NCI-H69 (cell line): ENCODE data around the gene TRIM67.
"Not testable (repeated sequence)": the region's sequence is repeated elsewhere in the genome, so short reads cannot be mapped to it uniquely, and the experiment has no call there.

Source experiments
- DNase-seq: peaks from one replicate; lab custom pipeline; 2025; lab: John Stamatoyannopoulos, UW

The TRIM67 gene

DNA sequence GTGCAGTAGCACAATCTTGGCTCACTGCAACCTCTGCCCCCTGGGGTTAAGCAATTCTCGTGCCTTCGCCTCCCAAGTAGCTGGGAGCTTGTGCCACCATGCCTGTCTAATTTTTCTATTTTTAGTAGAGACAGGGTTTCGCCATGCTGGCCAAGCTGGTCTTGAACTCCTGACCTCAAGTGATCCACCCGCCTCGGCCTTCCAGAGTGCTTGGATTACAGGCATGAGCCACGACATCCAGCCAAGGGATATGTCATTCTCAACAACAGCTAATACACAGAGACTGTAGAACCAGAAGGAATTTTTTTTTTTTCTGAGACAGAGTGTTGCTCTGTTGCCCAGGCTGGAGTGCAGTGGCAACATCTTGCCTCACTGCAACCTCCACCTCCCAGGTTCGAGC is 3.7 kb upstream of the TRIM67 start:
- not testable (repeated sequence) for DNase-seq

DNA sequence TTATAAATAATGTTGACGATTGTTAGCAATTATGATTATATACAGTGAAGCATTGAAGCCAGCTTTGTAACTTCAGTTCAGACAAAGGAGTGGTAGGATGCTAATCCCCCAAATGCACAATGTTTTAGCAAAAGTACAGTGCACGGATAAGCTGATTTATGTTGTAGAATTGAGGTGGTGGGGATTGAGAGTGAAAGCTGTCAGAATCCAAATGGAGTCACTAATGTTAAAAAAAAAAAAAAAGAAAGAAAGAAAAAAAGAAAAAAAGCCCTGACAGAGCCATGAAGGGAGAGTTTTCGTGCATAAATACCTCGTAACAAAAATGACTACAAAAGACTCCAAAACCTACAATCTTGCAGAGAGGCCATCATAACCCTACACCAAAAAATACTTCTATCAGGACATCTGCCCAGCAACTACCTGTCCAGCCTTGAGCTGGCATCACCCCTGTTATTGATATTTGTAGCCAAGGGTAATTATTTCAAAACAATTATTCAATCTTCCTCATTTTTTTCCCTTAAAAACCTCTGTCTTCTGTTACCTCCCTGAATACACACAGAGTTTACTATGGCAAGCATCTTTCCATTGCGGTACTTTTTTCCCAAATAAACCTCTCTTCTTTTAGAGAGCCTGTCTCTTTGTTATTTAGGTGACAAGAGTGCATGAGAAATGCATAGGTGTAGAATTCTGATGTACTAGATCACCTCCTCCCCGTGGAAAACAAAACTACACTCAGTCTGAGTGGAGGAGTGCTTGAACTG is 2.5 kb upstream of the TRIM67 start:
- no peak for DNase-seq

DNA sequence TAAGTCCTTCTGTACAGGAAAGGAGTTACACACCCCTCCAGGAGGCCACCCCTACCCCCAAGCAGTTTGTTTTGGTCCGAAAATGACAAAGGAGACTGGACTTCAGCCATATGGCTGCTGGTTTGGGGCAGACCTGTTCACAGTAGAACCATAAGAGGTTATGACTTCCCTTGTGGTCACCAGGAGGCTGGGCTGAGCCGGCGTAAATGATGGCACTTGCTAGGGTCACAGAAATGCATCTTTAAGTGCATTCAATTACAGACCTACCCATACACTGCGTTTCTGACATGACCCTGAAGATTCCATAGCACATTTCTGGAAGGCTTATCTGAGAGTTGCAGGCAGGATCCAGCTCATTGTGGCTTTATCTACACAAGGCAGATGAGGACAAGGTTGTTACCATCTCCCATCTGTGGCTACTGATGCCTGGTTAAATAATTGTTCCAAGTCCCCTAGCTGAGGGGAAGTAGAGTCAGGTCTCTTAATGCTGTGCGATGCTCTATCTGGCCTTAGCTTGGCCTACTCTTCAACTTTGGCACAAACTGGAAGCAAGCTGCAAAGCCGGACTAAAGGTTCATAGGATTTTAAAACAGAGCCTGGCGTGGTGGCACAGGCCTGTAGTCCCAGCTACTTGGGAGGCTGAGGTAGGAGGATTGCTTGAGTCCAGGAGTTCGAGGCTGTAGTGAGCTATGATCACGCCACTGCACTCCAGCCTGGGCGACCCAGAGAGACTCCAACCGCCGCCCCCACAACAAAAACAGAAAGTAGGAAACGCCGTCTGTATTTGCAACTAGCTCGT is 1.7 kb upstream of the TRIM67 start:
- no peak for DNase-seq

DNA sequence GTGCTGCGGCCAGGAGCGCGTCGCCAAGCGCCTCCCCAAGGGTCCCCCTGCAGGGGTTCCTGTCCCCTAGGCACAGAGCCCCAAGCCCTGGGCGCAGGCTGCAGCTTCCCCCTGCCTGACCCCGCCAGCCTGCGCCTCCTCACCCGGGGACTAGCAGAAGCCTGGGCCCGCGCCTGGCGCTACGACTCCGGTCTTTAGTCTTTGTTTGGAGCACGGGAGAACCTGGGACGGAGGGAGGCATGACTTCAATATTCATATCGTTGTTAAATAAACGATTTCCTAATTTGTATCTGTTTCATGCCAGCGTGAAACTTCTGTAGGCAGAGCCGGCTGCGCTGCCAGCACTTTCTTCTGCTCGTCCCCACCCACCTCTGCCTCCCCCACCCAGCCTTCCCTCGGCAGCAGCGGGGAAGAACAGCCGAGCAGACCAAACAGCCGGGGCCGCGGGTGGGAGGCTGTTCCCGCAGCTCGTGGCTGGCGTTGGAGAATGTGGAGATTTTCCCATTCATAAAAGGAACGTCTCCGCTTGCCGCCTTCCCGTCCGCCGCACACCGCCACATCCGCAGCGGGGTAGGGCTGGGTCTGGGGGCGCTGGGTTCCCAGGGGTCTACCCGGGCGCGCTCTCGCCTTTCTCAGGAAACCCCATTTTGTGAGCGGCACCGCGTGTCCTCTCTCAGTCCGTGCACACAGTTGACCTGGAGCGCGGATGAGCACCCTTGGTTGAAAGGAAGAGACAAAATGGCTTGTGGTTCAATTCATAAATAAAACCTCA is 777 bp upstream of the TRIM67 start:
- DNase-seq, result peak; percentile 51

DNA sequence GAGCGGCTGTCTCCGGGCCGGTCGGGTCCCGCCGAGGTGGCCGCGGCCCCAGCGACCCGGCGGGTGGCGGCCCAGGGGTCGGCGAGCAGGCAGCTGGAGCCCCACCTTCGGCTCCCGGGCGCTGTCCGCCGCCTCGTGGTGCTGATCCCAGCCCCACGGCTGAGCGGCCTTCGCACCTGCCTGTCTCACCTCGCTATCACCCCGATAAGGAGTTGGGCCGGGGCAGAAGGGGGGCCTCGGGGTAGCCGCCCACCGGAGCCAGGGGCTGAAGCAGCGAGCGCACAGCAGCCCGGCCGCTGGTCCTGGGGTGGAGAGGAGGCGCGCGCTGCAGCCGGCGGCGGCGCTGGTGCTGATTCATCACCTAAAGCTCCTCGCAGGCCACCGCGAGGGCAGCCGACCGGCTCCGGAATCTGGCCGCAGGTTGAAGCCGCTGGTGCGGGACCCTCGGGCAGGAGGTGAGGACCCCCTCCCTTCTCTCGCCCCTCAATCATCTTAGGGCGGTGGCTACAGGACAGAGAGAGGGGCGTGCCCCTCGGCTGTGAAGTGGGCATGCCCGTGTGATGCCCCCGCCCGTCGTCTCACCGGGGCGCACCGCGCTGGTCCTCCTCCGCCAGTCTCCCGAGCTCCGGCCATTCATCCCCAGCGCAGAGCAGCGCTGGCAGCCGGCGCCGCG is 575 bp downstream of the TRIM67 start:
- peak; percentile 65 for DNase-seq

DNA sequence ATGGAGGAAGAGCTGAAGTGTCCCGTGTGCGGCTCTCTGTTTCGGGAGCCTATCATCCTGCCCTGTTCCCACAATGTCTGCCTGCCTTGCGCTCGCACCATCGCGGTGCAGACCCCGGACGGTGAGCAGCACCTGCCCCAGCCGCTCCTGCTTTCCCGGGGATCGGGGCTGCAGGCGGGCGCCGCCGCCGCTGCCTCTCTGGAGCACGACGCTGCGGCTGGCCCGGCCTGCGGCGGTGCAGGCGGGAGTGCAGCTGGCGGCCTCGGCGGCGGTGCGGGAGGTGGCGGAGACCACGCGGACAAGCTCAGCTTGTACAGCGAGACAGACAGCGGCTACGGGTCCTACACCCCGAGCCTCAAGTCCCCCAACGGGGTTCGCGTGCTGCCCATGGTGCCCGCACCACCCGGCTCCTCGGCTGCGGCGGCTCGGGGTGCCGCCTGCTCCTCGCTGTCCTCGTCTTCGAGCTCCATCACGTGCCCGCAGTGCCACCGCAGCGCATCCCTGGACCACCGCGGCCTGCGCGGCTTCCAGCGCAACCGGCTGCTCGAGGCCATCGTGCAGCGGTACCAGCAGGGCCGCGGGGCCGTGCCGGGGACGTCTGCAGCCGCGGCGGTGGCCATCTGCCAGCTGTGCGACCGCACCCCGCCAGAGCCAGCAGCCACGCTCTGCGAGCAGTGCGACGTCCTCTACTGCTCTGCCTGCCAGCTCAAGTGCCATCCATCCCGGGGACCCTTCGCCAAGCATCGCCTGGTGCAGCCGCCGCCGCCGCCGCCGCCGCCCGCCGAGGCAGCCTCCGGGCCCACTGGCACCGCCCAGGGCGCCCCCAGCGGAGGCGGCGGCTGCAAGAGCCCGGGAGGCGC is 1.3 kb downstream of the TRIM67 start:
- DNase-seq, result peak; percentile 57

DNA sequence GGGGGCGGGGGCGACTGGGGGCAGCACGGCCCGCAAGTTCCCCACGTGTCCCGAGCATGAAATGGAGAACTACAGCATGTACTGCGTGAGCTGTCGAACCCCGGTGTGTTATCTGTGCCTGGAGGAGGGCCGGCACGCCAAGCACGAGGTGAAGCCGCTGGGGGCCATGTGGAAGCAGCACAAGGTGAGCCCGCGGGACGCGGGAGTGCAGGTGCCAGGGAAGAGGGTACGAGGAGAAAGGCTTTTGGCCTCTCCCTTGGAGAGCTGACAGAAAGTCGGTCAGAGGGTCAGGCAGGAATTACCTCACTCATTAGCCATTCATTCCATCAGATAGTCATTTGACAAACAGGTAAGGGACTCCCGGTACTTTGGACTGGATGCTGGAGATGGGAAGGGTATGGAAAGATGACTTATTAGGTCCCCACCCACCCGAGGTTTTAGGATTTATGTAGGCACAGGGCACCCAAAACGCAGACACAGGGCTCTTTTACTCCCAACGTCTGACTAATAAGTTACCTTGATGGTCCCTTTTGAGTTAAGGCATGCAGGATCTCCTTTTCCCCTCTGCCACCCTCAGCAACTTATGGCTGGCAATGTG is 2.1 kb downstream of the TRIM67 start:
- no peak for DNase-seq

DNA sequence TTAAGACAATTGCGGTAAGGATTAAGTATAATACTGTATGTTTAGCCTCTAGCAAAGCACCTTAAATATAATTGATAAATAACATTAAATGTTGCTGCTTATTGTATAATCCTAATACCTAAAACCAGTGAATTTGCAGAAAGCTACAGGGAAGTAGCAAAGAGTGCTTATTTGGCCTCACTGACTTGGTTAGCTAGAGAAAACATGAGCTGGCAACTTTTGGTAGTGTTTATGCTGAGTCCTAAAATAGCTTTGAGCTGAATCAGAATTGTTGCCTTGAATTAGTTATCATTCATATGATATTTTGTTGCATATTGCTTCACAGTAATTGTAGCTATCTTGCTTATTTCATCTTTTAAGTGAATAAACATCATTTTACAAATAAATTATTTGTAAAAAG is 3.5 kb downstream of the TRIM67 start:
- DNase-seq, result no peak

DNA sequence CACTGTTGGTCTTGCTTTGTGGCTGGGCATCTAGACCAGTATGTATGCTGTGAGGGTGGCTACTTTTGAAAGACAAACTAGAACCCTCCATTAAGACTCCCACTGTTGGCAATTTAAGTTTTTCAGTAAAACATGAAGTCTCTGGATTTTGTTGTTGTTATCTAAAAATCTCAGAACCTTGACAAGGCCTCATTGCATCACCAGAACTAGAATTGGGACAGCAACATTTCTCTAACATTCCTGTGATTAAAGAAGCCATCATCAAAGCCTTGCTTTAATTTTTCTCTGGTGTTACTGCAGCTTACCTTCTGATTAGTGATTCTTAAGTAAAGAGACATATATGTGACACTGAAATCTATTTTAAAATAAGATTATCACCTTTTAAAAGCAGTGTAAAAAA is 4.5 kb downstream of the TRIM67 start:
- no peak for DNase-seq

DNA sequence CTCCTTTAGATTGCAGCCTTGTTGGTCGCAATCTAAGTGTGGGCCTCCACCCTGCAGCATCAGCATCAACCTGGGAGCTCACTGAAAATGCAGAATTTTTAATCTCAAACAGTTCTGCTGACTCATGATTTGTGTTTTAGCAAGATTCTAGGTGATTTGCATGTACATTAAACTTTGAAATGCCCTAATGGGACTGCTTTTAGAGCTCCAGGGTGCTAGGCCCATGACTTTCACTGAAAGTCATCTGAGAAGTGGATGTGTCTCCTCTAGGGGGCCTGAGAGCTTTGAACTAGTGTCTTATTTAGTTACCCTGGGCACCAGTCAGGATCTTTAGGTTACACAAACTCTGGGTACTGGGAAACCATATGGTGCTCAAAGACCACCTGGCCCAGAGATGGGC is 9.0 kb downstream of the TRIM67 start:
- no peak for DNase-seq

DNA sequence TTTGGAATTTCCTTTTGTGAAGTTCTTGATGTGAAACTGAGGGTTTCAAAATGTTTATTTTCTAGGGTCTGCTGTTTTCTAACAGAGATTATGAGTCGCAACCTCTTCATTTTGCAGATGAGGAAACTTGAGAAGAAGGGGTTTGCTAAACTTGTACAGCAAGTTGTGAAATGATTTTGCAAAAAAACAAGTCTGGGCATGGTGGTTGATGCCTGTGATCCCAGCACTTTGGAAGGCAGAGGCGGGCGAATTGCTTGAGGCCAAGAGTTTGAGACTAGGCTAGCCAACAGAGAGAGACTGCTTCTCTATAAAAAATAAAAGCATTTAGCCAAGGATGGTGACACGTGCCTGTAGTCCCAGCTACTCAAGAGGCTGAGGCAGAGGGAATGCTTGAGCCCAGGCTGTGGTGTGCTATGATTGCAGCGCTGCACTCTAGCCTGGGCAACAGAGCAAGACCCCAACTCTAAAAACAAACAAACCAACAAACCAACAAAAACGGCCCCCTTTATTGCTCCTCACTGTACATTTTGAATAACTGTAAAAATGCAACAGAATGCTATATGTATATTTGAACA is 9.9 kb downstream of the TRIM67 start:
- DNase-seq, result no peak

DNA sequence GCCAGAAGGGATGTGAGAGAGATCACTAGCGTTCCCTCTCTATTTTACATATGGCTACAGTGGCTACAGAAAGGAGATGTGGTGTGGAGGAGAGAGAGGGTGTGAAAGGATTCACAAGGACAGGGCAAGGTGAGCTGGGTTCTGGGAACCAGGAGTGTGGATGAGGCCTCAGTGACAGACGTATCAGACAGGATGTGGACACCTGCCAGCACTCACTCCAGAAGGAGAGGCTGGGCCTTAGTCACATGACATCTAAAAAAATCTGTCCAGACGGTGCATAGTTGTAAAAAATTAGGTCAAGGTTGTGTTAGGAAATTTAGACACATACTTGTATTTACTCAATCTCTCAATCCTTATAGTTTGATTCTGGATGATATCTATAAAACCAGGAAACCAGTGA is 10.6 kb downstream of the TRIM67 start:
- peak; percentile 13 for DNase-seq

DNA sequence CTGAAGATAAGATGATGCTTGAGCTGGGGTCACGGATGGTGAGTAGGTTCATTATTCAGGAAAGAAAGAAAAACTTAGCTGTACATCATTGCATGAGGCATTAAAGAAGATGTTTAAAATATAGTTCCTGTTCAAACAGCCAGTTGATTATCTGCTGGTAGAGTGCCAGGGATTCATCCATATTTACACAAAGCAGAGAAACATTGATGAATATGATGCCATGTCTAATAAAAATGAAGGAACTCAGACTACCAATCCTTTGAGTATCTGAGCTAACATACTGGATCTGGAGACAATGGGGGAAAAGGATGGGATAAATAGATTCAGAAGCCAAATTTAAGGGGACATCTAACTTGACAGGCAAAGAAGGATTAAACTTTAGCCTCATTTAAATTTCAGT is 14.6 kb downstream of the TRIM67 start:
- no peak for DNase-seq

DNA sequence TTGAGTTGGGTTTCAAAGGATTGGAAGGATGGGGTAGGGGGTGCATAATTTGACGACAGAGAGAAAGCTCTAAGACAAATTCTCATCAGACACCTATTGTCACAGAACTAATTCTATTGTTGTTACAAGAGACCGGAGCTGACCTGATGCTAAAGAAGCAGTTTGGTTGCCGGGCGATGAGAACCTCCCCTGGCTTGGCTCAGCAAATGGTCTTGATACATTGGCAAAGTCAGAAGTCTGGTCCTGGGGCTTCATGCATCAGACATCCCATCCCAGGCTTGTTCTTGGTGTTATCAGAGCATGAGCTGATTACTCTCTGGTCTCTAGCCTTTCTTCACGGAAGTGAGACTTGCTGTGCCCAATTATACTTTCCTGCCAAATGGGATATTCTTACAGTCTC is 15.4 kb downstream of the TRIM67 start:
- no peak for DNase-seq

DNA sequence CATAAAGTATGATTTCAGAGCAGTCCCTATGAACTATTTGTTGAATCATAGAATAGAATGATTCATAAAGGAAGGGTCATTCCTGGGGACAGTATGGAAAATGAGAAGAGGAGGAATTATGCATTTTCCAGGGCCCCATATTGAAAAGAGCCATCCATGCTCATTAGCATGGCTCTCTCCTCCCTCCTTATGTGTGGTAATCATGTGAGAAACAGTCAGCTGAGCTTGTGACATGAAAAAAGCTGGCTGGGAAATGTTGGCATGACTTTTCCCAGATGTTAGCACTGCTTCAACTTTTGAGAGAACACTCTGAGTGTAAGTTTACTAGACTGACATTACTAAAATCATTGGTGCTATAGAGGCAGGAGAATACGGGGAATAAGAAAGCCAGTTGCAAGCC is 16.1 kb downstream of the TRIM67 start:
- no peak for DNase-seq

DNA sequence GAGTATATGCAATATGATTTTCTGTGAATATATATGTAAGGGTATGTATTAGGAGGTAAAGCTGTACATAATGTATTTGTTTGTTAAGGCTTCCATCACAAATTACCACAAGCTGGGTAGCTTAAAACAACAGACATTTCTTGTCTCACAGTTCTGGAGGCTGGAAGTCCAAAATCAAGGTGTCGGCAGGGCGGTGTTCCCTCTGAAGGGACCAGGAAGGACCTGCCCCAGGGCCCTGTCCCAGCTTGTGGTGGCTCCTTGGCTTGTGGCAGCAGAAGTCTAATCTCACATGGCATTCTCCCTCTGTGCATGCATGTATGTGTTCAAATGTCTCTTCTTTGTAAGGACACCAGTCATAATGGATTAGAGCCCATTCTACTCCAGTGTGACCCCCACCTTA is 17.1 kb downstream of the TRIM67 start:
- DNase-seq, result no peak

DNA sequence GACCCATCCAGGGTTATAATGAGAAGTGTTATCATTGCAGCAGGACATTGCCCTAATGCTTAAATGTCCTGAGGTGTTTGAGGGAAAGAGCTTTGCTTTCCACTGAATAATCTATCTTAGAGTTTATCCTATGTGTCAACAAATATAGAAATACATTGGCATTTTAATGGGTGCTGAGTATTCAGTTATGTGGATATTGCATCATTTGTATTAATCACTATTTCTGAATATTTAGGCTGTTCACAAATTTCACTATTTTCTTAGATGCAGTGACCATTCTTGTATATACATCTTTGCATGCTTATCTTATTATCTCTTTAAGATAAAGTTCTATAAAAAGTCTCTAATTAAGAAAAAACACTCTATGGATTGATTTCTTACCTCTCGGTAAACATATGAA is 18.2 kb downstream of the TRIM67 start:
- DNase-seq, result no peak

DNA sequence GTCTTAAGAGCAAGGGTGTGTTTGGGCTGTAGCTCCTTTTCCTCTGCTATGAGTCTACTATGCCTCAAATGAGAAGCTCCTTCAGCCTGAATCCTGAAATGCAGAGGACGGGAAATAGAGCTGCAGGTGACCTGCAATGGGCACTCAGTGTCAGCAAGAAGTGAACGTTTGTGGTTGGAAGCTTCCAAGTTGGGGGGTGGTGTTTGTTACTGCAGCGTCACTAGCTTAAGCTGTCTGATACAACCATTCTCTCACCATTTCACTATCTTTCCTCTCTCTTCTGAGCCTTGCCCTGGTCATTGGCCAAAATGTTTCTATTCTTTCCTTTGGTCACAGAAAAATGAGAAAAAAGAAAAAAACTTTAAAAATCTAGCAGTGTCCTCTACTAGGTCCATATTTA is 19.4 kb downstream of the TRIM67 start:
- no peak for DNase-seq

DNA sequence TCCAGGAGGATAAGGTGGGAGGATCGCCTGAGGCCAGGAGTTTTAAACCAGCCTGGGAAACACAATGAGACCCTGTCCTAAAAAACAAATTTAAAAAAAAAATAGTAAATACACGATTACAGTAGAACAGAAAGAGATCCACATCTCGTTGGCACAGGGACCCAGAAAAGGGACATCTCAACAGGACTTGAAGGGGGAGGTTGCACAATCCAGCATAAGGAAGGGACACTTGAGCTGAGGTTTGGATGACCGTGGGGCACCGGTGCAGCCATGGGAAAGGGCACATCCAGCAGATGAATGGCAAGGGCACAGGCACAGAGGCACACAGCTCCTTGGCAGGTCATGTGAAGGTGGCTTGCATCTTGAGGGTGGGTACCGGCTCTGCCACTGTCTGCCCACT is 20.5 kb downstream of the TRIM67 start:
- DNase-seq, result no peak
